HG03039 (cell line): ENCODE measurements around the gene WDR70.
"Not testable (repeated sequence)": the region's sequence is repeated elsewhere in the genome, so short reads cannot be mapped to it uniquely, and the experiment has no call there.

Experiments
- ATAC-seq: cut with Tn5 transposase; IDR thresholded peaks from one replicate; pipeline ENCODE4 v1.9.1; 2021; ENCODE audit warnings: mild to moderate bottlenecking, moderate library complexity; ENCODE audit not compliant: unreplicated experiment

The WDR70 gene

GRCh38 chr5:37628876-37629275, 249.8 kb downstream of the WDR70 start:
- ATAC-seq: no peak

DNA sequence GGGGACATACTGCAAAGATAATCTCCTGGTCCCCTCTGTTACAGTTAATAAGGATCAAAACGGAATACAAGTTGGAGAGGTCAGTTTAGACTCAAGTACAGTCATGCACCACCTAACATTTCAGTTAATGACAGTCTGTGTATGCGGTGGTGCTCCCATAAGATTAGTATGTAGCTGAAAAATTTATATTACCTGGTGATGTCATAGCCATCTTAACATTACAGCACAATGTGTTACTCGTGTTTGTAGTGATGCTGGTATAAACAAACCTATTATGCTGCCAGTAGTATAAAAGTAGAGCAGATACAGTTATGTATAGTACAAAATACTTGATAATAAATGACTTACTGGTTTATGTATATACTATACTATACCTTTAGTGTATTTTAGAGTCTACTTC, 252.8 kb downstream of the WDR70 start:
- no peak for ATAC-seq

DNA sequence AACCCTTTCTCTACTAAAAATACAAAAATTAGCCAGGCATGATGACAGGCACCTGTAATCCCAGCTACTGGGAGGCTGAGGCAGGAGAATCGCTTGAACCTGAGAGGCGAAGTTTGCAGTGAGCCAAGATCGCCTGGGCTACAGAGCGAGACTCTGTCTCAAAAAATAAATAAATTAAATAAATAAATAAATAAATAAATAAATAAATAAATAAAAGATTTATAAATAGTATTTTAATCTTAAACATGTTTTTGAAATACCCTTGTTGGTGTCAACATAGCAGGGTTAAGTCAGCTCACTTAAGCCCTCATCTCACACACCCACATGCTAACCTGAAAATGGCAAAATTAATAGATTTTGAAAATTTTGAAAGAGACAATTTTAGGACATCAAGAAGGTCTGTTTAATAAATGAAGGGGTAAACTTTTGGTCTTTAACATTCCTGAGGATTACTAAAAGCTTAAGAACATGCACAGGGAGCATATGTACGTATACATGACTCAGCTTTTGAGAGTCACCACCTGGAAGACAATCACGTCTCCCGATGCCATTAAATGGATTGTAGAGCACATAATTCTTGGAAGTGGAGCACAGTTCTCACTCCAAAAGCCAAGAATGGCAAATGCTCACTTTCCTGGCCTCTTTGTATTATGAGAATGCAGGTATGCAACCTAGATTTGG, 258.2 kb downstream of the WDR70 start:
- ATAC-seq: no peak

DNA sequence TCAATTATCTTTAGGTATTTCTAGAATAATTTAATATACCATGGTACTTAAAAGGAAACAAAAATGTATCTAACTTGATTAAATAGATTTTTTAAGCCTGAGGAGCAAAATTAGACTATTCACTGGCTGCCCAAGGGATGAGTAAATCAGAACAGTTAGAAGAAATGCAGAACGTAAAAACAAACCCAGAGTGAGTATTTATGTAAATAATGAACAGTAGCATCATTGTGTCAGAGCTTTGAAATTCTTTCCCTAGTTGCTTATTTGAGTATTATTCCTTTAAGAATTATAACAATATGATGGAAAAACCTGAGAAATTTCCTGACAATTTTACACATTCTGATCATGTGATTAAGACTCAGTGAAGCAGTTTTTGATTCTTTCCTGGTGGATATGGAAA, 259.8 kb downstream of the WDR70 start:
- no peak for ATAC-seq

- no peak for ATAC-seq
Measured at GRCh38 chr5:37640088-37640487, 261.0 kb downstream of the WDR70 start.

DNA sequence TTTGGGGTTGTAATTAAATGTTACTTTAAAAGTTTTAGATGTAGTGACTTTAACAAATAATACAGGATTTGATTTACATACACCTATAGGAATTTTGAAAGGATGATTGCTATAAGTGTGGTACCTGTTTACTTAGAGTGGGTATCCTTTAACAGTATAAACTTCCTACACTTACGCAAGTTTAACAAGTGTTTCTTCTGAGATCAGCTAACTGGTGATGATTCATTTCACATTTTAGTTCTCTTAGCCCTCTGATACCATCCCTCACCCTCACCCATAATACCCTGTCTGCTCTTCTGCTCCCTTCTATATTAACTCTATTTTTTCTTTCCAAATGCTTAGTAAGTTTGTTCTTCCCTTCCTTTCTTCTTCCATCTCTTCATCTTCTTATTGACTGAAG, 262.8 kb downstream of the WDR70 start:
- ATAC-seq: no peak

- no peak for ATAC-seq
Measured at GRCh38 chr5:37645707-37646106, 266.6 kb downstream of the WDR70 start.

DNA sequence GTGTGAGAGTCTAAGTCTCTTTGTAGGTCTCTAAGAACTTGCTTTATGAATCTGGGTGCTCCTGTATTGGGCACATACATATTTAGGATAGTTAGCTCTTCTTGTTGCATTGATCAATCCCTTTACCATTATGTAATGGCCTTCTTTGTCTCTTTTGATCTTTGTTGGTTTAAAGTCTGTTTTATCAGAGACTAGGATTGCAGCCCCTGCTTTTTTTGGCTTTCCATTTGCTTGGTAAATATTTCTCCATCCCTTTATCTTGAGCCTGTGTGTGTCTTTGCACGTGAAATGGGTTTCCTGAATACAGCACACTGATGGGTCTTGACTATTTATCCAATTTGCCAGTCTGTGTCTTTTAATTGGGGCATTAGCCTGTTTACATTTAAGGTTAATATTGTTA, 275.4 kb downstream of the WDR70 start:
- not testable (repeated sequence) for ATAC-seq

- no peak for ATAC-seq
Measured at GRCh38 chr5:37657046-37657445, 277.9 kb downstream of the WDR70 start.

DNA sequence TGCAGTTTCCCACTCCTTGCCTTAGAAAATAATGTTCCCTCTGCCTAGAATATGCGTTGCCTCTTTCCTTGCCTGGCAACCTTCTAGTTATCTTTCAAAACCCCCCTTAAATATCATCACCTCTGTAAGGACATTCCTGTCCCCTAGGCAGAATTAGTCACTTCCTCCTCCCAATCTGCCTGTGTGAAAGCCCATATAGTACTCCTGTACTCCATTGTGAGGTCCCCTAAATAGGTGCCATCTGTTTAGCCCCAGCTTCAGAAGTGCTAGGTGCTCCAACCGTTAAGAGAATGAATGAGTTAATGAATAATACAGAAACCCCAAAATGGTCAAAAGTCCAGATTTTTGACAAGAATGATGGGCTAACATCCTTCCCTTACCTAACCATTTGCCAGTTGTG, 279.3 kb downstream of the WDR70 start:
- ATAC-seq: no peak

- ATAC-seq: no peak
Measured at GRCh38 chr5:37660319-37660718, 281.2 kb downstream of the WDR70 start.

DNA sequence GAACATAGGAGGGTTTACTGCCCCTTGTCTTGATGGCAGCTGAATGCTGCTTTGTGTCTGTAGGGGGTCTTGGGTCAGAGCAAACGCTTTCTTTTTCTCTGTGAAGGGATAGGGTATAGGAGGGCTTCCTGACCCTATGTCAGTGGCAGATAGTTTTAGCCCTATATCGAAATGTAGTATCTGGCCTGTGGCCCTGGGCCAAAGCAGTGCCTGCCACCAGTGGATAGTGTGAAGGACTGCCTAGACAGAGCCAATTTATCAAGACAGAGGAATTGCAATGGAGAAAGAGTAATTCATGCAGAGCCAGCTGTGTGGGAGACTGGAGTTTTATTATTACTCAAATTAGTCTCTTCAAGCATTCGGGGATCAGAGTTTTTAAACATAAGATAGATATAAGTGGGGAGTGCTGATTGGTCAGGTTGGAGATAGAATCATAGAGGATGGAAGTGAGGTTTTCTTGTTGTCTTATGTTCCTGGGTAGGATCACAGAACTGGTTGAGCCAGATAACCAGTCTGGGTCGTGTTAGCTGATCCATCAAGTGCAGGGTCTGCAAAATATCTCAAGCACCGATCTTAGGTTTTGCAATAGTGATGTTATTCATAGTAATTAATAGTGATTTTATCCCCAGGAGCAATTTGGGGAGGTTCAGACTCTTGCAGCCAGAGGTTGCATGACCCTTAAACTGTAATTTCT, 282.3 kb downstream of the WDR70 start:
- ATAC-seq: no peak

DNA sequence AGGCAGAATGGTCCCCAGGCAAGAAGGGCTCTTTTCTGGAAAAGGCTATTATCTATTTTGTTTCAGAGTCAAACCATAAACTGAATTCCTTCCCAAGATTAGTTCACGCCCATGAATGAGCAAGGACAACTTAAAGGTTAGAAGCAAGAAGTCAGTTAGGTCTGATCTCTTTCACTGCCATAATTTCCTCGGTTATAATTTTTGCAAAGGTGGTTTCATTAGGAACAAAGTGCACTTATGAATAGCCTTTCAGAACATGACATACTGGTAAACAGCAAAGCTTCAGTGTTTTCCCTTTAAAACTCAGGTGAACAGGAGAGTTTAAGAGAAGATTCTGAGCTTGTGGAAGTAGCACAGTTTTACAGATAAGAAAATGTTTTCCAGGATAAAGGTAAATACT, 282.8 kb downstream of the WDR70 start:
- no peak for ATAC-seq

- no peak for ATAC-seq
Measured at GRCh38 chr5:37662362-37662761, 283.2 kb downstream of the WDR70 start.

DNA sequence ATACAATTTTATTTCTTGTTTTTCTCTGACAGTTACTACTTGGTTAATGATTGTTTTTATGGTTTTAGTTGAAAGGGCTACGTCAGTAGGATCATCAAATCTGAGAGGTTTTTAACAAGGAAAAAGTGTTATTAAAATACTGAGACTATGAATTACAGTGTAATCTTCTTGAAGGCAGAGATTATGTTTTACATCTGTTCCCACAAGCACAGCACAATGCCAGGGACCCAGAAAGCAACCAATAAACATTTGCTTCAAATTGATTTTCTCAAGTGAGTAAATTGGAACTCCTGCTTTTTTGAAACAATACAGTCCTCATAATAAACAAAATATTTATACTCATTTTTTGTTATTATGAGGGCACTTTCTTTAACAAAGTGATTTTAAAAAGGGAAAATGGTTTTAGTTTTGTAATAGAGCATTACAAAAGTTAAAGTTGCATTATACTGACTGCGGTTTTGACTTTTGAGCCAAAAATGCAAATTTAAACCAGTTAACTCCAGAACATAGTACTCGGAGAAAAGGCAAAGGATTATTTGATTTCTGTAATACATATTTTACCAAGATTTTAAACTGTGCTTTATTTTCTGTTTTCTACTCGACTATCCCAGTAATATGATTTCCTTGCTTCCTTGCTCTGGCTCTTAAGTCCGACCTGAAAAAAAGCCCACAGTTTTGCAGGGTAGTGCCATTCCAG, 283.8 kb downstream of the WDR70 start:
- ATAC-seq: no peak

DNA sequence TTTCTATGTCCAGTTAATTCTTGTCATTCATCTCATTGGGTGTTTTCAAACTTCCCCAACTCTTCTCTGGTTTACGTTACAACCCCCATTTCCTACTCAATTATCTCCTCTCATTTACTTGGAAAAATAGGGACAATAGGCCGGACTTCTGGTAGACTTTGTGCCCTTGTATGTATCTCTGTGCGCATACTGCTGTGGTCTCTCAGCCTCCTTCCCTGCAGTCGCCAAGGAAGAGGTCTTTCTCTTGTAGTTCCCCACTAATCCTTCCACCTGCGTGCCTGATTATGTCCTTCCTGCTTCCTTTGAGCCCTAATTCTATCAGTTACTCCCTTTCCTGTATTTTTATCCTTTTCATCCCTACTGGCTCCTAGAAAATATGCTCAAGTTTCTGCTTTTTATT, 284.4 kb downstream of the WDR70 start:
- ATAC-seq: no peak

- no peak for ATAC-seq
Measured at GRCh38 chr5:37664551-37664950, 285.4 kb downstream of the WDR70 start.

DNA sequence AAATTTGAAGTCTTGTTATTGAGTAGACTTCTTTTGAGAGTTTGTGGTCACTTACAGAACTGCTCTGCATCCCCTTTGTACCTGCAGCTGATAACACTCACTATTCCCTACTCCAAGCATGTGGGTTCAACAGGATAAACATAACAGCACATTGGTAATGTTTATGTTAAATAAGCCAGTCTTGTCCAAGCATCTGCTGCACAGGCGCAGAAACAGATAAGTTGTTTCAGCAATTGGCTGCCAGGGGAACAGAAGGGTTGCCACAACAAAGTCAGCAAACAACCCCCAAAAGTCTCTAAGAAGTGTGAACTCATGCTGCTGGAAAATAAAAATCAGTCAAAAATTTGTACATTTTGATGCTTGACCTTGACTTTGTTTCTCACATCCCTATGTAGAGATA, 286.2 kb downstream of the WDR70 start:
- no peak for ATAC-seq

DNA sequence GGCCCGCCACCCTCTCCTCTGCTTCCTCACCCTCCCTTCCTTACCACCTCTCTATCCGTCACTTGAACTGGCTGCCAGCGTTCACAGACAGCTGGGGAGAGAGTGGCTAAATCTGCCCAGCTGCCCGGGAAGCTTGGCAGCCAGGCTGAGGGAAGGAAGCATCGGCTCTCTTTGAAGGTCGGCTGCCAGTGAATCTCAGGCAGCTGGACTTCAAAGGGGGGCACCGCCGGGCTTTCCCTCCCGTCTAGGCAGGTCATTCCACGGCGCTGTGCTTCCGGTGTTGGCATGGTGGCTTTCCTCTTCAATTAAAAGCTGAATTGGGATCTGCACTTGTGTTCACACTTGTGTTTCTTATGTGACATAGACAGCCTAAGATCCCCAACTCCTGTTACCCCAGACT, 286.8 kb downstream of the WDR70 start:
- ATAC-seq: no peak

DNA sequence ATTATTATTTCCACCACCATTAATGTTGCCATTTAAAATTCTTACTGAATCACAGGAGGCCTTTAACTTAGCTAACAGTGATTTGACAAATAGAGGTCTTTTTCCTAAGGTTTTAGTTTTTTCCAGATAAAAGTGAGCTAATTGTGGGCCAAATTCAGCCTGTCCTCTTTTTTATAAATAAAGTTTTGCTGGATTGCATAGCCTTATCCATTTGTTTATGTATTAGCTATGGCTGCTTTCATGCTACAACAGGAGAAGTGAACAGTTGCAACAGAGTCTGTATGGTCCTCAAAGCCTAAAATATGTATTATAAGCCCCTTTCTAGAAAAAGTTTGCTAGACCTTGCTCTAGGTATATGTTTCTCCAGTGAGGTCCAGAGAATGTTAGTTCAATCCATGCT, 288.3 kb downstream of the WDR70 start:
- ATAC-seq: no peak

- ATAC-seq: no peak
Measured at GRCh38 chr5:37667846-37668245, 288.7 kb downstream of the WDR70 start.

DNA sequence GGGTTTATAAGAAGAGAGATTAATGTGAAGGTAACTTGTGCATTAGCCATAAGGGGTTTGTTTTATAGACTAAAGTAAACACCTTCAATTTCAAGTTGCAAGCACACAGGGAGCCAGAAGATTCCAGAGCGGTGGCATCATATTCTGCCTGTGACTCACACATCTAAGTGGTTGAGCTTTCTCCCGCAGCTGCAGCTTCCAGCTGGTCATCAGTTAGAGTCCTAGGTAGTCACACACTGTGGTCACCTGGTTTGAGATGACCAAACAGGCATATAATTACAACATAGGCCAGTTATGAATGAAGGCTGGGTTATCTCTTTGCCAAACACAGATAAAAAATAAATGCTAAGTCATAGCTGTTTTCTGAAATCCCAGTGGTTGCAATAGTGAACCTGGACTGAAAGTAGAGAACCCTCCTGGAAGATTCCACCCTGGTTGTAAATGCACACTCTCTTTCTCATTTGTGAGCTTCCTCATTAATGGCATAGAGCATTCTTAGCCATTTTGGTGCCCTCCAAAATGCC, 289.5 kb downstream of the WDR70 start:
- no peak for ATAC-seq
